AG09319 (cell line): ENCODE results near the gene EBLN2.

Experiments
- DNase-seq: peaks from one replicate; pipeline ENCODE4 v3.0.0-alpha.2; 2010; ENCODE audit warnings: low read depth; ENCODE audit errors: extremely low read depth
- TF ChIP-seq, protein P1 (sequence below): IDR thresholded peaks from 2 replicates; pipeline ENCODE4 v1.5.1; 2011; ENCODE audit warnings: low read depth, mild to moderate bottlenecking, inconsistent platforms, low read length, moderate library complexity

EBLN2 gene

DNA sequence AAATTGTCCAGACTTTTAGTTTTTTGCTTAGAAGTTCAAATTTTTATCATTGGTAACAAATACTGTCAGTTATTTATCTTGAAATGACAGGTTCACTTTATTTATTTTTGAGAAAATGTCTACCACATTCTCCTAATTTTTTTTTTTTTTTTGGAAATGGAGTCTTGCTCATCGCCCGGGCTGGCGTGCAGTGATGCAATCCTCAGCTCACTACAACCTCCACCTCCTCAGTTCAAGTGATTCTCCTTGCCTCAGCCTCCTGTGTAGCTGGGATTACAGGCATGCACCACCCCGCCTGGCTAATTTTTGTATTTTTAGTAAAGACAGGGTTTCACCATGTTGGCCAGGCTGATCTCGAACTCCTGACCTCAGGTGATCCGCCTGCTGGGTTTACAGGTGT lies 16.1 kb upstream of the EBLN2 start:
- TF ChIP-seq, protein P1, sequence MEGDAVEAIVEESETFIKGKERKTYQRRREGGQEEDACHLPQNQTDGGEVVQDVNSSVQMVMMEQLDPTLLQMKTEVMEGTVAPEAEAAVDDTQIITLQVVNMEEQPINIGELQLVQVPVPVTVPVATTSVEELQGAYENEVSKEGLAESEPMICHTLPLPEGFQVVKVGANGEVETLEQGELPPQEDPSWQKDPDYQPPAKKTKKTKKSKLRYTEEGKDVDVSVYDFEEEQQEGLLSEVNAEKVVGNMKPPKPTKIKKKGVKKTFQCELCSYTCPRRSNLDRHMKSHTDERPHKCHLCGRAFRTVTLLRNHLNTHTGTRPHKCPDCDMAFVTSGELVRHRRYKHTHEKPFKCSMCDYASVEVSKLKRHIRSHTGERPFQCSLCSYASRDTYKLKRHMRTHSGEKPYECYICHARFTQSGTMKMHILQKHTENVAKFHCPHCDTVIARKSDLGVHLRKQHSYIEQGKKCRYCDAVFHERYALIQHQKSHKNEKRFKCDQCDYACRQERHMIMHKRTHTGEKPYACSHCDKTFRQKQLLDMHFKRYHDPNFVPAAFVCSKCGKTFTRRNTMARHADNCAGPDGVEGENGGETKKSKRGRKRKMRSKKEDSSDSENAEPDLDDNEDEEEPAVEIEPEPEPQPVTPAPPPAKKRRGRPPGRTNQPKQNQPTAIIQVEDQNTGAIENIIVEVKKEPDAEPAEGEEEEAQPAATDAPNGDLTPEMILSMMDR = no peak
- no peak for DNase-seq

DNA sequence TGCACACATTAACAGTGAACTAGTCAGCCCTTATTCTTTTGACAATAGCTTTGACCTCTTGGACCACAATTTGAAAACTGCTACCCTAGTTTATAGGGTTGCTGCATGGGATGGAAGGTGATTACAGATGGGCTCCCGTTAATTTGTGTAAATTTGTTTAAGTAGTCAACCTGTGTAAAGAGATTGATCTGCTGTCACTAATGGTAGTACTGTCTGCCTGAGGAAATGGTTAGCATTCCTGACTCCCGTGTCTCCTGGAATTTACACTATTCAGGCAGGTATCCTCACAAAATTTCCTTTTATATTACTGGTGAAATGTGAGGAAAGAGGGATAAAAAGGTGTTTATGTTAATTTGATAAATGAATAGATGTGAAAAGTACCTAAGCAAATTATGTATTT lies 15.3 kb upstream of the EBLN2 start:
- TF ChIP-seq, protein P1 = no peak
- DNase-seq = no peak

DNA sequence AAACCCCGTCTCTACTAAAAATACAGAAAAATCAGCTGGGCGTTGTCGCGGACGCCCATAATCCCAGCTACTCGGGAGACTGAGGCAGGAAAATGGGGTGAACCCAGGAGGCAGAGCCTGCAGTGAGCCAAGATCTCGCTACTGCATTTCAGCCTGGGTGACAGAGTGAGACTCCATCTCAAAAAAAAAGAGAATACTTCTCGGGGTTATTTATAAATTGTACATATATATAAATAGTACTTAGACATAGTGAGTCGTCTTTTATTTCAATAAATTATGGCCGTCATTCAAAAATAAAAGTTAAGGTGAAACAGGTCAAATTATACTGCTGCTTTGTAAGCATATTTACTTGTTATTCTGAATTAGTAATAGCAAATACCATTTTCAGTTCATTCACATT lies 12.1 kb upstream of the EBLN2 start:
- DNase-seq = no peak
- TF ChIP-seq, protein P1 = no peak

DNA sequence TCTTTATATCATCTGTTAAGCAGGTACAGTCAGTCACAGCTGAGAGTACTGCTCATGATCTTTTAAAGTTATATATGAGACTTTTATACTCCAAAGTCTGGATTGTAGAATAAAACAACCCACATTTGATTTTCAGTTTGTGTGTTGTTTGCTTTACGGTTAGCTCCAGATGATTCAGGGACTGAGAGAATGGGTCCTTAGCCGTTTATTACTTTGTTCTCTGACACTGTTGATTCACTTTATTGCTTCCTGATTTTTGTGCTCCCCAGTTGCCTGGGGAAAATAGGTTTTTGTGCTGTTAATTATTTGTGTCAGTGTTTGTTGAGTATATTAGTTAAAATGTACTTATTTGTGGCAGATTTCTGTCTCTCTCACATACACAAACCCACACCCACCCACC lies 8.6 kb upstream of the EBLN2 start:
- TF ChIP-seq, protein P1 = no peak
- DNase-seq = no peak

DNA sequence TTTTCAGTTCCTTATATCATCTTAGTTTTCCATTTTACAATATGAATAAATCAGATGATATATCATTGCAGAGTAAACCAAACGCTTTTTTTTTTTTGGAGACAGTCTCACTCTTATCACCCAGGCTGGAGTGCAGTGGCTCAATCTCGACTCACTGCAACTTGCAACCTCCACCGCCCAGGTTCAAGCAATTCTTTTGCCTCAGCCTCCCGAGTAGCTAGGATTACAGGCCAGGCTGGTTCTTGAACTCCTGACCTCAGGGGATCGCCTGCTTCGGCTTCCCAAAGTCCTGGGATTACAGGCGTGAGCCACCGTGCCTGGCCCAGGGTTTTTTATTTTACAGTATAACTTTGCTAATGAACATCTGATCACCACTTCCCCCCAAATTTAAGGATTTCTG lies 5.9 kb upstream of the EBLN2 start:
- TF ChIP-seq, protein P1 = no peak
- DNase-seq = no peak

DNA sequence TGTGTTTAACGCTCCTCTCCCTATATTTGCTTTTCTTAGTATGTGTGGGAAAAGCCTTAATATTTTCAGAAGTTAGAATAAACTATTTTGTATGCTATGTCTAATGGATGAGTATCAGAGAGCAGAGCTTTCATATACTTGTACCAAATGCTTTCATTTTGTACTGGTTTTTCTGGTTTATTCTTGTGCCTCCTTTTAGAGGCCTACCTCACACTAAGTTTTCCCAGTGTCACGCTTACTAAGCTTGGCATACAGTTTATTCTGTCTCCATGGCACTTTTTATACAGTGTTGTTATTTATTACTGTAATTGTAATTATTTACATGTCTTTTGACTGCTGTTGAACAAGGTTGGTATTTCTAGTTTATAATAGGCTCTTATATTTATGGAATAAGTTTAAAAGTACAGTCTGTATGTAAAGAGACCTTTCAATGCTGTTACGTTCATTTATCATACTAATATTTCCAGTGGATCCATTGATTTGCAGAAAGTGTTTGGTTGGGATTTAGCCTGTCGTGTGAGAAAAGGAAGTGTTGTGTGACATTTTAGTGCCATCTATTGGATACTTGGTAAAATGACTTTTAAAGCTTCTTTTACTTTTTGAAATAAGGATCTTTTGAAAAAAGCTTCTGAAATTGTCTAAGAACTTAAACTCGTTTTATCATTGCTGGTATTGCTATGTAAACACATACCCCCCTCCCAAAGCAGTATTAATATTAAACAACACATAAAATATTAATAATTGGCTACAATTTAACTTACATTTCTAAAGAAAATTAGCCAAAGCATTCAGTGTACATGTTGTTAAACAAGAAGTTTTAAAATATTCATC lies 5.2 kb upstream of the EBLN2 start:
- peak; percentile 23 for DNase-seq
- TF ChIP-seq, protein P1 = peak; percentile 51

DNA sequence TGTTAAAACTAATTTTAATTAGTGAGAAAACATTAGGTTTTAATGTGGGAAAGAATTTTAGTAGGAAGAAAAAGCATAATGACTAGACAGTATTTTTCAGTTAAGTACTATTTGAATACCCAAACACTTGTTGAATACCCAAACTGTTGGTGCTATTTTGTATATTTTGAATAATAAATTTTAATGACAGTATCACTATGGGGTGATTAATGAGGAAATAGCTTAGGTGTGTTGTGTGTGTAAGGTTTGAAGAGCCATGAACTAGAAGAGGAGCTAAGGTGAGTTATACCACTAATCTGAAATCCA lies 4.7 kb upstream of the EBLN2 start:
- DNase-seq = no peak
- TF ChIP-seq, protein P1 = no peak
